ENCODE results near the gene ACSF3.
"Not testable (repeated sequence)": the region's sequence is repeated elsewhere in the genome, so short reads cannot be mapped to it uniquely, and the experiment has no call there.

ACSF3 gene

GRCh38 chr16:89067677-89068443, 25.8 kb upstream of the ACSF3 start:
- no peak for DNase-seq (ENCODE audit: low read depth)
- H3K4me3 ChIP-seq (ENCODE audit: low read depth, low read length), result no peak overlapping the region
- no peak for TF ChIP-seq CTCF (IDR thresholded peaks at IDR 0.05; ENCODE audit: control insufficient read depth, extremely low read depth, insufficient read depth)

DNA sequence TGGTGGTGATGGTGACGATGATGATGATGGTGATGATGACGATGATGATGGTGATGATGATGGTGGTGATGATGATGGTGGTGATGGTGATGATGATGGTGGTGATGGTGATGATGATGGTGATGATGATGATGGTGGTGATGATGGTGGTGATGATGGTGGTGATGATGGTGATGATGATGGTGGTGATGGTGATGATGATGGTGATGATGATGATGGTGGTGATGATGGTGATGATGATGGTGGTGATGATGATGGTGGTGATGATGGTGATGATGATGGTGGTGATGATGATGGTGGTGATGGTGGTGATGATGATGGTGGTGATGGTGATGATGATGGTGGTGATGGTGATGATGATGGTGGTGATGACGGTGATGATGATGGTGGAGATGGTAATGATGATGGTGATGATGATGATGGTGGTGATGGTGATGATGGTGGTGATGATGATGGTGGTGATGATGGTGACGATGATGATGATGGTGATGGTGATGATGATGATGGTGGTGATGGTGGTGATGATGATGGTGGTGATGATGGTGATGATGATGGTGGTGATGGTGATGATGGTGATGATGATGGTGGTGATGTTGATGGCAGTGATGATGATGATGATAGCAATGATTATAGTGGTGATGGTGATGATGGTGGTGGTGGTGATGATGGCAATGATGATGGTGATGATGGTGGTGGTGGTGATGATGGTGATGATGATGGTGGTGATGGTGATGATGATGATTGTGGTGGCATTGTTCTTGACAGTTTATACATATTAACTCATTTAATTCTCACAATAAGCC, 24.6 kb upstream of the ACSF3 start:
- DNase-seq (ENCODE audit: low read depth); H3K4me3 ChIP-seq (ENCODE audit: low read depth, low read length): not testable (repeated sequence)

- DNase-seq (ENCODE audit: low read depth), result no peak
- no peak overlapping the region for H3K4me3 ChIP-seq (ENCODE audit: low read depth, low read length)
- TF ChIP-seq CTCF (IDR thresholded peaks at IDR 0.05; ENCODE audit: control insufficient read depth, extremely low read depth, insufficient read depth), result no peak
Measured at GRCh38 chr16:89069920-89070319, 23.7 kb upstream of the ACSF3 start.

DNA sequence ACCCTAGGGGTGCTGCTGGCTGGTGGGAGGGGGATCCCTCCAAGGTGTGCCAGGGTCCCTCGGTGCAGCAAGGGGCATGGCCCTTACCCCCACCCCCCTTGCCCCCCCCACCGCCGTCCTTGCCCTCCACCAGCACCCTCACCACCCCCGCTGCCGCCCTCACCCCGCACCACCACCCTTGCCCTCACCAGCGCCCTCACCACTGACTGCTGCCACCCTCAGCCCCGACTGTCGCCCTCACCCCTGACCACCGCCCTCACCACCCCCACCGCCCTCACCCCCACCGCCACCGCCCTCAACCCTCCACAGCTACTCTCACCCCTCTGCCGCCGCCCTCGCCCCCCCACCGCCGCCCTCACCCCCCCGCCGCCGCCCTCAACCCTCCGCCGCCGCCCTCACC, 23.1 kb upstream of the ACSF3 start:
- no peak for DNase-seq (ENCODE audit: low read depth)
- H3K4me3 ChIP-seq (ENCODE audit: low read depth, low read length), result no peak overlapping the region
- TF ChIP-seq CTCF (IDR thresholded peaks at IDR 0.05; ENCODE audit: control insufficient read depth, extremely low read depth, insufficient read depth), result no peak

DNA sequence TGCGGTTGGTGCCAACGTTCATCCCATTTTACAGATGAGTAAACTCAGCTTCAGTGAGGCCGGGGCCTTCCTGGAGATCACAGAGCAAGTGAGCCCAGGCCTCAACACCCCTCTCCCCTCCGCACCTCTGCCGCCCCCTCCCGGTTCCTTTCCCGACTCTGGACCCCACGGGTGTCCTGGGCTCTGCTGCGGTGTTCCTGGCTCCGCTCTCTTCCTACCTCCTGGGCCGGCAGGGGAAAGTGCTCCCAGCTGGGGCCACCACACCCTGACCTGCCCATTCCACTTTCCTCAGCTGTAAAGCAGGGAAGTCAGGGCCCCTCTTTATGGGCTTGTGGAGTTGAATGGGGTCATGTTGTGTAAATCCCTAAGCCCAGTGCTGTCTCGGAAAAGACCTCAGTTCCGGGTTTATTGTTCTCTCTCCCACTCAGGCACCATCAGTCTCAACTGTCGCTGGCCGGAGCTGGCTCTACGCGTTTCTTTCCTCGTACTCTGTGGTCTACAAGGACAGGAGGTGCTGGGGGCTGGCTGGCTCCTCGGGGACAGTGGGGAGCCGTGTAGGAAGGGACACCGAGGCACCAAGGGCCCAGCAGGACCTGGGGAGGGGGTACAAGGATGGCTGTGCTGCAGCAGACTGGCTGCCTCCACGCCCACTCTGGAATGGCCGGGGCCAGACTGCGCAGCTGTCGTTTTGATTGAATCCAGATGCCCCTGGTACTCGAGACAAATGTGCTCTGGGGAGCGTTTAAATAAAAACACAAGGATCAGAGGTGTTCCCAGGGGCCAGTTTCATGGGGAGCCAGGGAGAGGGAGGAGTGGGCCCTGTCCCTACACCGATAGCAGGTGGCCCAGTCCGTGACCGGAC, 21.7 kb upstream of the ACSF3 start:
- no peak for TF ChIP-seq CTCF (IDR thresholded peaks at IDR 0.05; ENCODE audit: control insufficient read depth, extremely low read depth, insufficient read depth)

GRCh38 chr16:89072548-89073130, 21.0 kb upstream of the ACSF3 start:
- no peak for TF ChIP-seq CTCF (IDR thresholded peaks at IDR 0.05; ENCODE audit: control insufficient read depth, extremely low read depth, insufficient read depth)
- H3K4me3 ChIP-seq (ENCODE audit: low read depth, low read length), result no peak overlapping the region
- no peak for DNase-seq (ENCODE audit: low read depth)

More for the DNA sequence above, 21.7 kb upstream of the ACSF3 start:
- DNase-seq (ENCODE audit: low read depth), result no peak
- H3K4me3 ChIP-seq (ENCODE audit: low read depth, low read length), result no peak overlapping the region
